Fibroblast of skin of left biceps (primary cell): ENCODE data around the gene RHEX.
"Not testable (repeated sequence)": the region's sequence is repeated elsewhere in the genome, so short reads cannot be mapped to it uniquely, and the experiment has no call there.

Source experiments
- DNase-seq, 2 experiments: peaks; one replicate each; pipeline ENCODE4 v3.0.0-alpha.2; 2013; ENCODE audit warnings: low read depth in 2 of 2

RHEX gene, protein sequence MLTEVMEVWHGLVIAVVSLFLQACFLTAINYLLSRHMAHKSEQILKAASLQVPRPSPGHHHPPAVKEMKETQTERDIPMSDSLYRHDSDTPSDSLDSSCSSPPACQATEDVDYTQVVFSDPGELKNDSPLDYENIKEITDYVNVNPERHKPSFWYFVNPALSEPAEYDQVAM

DNA sequence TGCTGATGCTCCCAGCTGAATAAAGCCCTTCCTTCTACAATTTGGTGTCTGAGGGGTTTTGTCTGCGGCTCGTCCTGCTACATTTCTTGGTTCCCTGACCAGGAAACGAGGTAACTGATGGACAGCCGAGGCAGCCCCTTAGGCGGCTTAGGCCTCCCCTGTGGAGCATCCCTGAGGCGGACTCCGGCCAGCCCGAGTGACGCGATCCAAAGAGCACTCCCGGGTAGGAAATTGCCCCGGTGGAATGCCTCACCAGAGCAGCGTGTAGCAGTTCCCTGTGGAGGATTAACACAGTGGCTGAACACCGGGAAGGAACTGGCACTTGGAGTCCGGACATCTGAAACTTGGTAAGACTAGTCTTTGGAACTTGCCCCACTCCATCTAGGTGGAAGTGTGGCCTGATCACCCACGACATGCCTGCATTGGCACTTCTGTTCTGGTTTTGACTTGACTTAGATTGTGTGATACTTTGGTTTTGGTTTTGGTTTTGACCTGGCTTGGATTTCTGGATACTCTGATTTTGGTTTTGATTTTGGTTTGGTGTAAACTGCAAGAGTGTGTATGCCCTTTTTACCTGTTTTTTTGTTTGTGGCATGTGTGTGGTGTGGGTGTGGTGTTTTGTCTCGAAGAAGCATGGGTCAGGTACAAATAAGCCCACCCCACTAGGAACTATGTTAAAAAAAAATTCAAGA is at the start of gene RHEX:
RHEX (plus strand) TSS at position 255 of the 692 bp plus-strand sequence. CDS start 44,656 bp downstream, outside the sequence.
- DNase-seq, result not testable (repeated sequence)

DNA sequence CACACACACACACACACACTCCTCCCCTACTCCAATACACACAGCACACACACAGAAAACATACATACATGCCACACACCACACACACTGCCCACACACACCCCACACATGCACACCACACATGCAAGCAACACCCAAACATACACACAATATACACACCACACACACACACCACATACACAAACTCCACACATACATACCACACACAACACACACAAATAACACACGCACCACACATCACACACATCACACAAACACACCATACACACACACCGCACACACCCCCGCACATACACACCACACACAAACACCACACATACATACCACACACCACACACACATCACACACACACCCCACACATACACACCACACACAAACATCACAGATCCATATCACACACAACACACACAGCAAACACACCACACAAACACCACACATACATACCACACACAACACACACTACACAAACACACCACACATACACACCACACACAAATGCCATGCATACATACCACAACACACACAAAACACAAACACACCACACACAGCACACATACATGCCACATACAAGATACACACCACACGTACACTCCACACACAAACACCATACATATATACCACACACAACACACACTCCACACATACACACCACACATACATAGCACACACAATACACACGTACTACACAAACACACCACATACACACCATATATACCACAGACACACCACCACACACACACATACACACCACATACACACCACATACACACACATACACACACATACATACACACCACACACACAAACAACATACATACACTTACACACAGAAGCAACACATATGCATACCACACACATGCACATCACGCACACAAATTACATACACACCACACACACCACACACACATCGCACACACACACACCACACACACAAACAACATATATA is 48.8 kb upstream of the RHEX start:
- DNase-seq, result no peak

DNA sequence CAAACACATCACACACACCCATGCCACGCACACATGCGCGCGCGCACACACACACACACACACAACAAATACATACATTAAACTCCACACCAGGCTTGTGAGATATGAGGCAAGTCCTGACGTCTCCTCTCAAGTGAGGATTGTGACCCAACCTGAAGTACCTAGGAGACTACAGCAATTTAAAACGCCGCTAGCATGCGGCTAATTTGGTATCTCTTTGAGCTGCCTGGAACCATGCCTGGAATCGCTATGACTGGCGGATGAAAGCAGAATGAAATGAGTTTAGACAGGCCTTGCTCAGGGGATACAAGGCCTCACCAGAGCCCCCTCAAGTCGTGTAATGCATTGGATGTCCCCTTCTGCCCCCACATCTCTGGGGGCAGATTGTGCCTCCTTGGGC is 48.1 kb upstream of the RHEX start:
- DNase-seq, result no peak

DNA sequence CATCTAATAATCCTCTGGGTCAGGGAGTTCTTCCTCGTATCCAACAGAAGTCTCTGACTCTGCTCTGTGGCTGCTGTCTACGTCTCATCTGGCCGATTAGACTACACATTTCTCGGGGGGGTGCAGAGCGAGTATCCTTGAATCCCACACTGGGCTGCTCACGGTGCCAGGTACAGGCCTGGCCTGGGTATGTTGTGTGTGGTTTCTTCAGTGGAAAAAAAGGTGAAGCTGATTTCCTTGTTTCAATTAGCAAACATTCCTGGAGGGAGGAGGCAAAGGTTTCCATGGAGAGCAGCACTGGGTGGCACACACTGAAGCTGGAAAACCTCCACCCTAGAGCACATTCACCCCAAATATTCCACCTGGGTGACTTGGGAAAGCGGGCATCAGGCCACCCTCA is 47.7 kb upstream of the RHEX start:
- DNase-seq, result no peak

DNA sequence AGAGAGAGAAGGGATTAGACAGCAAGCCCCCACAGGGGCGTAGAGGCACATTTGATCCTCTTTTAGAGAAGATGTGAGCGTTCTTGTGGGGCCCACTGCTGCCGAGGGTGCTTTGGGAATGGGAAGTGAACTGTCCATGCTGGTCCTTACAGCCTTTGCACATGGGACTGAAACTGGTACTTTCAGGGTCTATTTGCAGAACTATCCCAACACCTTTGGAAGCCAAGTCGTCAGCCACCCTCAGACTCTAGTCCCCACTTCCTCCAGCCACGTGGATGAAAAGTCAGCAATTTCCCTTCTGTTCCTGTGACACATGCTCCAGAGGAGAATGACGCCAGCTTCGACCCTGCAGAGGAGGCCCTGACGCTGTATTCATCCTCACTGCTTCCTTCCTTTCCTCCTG is 47.2 kb upstream of the RHEX start:
- DNase-seq, result no peak

DNA sequence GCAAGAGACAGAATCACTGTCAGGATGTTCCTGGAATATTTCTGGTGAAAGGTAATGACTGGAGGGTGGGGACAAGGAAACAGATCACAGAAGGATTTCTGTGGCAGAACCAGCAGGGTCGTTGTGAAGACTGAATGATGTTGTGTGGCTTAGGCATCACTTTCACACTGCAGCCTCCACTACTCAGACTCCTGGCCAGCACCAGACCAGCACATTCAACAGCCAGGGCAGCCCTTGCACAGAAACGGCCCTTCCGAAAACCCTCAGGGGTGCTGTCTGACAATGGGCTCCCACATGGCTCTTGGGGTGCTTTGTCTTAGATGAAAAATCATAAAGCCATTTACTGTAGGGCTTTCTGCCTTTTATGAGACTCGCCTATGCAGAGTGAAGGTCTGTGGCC is 46.0 kb upstream of the RHEX start:
- DNase-seq, result no peak

DNA sequence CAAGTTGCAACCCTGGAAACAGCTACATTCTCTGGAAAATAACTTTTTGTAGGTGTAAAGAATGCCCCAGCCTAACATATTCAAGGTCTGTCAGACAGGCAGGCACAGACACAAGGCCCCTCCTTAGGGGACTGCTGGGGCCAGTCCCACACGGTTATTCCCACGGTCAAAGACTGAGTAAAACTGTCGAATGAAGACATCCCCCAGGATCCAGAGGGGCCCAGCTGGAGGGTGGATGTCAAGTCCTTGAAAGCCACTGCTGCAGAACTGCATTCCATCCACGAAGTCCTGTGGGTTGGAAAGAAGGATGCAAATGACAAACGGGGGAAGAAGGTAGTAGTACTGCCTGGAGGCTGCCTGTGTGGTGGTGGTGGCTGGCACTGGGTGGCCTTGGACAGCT is 42.9 kb upstream of the RHEX start:
- no peak for DNase-seq

DNA sequence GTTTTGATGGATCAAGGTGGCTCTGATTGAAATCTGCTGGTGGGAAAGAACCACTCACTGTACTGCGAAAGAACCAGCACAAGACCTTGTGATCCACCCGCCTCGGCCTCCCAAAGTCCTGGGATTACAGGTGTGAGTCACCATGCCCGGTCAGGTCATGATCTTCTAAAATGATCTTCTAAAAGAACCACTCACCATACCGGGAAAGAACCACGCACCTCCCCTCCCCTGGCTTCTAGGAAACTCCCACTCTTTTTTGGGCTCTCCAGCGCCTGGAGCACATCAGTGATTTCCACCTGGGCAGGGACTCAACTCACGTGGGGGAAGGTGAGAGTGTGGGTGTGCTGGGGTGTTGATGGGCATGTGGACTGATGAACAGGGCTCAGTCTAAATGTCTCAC is 41.9 kb upstream of the RHEX start:
- no peak for DNase-seq

DNA sequence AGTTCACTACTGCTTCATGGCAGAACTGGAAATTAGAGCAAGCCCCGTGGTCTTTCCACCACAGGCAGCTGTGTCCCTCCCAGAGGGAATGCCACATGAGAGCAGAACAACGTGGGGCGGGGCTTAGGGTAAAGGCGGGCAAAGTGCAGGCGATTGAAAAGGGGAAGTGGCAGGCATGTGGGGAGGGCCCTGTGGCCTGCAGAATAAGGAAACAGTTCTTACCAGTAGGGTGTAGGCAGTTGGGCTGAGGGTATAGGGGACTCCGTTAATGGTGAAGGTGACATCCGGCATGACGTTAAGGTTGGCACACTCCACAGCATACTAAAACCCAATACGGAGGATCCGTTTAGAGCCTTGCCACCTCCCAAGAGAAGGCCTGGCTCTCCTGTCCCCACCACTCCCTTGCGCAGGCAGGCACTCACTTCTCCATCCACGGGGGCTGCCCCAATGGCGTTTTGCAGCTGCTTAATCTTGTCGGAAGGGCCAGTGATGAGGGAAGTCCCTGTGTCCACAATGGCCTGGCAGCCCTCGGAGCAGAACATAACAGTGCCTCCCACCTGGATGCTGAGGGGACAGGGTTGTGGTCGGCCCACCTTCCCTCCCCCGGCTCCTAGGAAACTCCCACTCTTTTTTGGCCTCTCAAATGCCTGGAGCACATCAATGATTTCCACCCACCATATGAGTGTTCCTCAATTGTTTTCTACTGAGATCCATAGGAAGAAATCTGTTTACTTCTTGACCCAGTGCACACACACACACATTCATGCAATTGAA is 40.7 kb upstream of the RHEX start:
- DNase-seq, result no peak

DNA sequence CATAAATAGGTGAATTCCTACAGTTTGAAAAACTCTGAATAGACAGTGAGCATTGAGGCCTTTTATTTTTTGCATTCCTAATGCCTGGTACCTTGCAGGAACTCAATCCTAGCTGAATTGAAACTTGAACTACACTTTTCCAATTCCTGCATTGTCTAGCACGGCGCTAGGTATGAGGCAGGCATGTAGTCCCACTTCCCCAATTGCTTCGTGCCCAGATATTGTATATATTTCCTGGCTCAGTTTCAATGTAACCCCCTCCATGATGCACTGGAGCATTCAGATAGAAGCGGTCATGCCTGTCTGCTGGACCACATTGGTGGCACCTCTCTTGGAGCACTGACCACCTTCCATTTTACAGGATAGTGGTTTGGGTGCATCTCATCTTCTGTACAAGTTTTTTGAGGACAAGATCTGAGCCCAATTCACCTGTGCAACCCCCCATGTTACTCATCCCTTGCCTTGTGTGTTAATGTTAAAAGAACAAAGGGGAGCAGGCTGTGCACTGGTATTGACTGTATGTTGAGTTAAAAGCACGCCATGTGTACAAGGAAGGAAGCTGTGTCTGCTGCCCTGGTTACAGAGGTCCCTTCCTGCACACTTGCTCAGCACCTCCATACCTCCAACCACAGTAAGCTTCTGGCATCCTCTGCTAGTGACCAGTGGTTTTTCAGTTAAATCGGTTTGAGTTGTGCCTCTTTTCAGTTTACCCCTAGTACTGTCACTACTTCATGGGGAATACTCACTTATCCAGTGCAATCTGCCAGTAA is 39.8 kb upstream of the RHEX start:
- no peak for DNase-seq

DNA sequence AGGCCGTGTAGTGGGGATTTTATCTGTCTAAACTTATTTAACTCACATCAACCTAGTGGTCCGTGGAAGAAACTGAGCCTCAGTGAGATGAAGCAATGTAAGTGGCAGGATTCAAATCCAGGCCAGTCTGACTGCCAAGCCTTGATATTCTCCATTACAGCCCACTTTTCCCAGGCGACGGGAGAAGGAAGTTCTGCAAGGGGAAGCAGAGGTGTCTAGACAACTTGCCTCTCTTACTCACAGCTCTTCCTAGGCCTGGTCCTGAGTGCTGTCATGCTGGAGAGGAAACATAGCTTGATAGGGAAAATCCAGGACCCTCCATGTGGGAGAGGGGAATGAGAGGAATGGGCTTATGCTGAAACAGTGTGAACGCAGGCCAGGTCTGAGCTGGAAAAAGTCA is 38.4 kb upstream of the RHEX start:
- no peak for DNase-seq

DNA sequence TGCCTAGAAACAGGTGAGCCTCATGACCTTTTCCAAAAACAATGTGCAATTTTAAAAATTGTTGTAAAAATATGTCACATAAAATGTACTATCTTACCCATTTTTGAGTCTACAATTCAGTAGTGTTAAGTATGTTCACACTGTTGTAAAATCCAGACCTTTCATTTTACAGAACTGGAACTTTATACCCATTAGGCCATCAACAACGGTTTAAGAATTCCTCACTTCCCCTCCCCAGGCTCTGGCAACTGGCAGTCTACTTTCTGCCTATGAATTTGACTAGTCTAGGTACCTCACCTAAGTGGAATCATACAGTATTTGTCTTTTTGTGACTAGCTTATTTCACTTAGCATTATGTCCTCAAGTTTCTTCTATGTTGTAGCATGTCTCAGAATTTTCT is 37.9 kb upstream of the RHEX start:
- DNase-seq, result no peak

DNA sequence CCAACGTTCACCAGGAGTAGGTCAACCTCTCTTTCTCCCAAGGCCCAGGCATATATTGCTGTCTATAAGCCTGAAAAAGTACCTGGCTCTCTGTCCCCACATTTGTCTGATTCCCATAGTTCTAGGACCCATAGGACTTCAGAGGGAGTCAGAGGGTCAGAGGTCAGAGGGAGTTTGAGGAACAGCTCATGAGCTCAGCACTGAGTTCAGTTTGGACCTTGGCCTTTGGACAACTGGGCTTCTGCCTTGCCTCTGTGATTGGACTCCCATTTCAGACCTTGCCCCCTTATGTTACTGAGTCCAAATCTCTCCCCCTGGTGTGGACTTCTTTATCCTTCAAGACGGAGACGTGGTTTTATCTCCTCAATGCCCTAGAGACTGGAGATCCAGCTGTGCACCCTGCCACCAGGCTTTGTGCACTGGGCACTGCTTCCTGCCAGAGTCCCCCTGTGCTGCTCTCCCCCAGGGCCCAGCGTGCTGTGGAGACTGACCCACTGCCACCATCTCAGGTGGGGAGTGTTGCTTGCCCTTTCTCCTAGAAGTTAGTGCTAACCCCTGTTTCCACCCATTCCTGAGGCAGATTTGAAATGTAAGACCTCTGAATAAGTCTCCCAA is 32.5 kb upstream of the RHEX start:
- DNase-seq, result no peak

DNA sequence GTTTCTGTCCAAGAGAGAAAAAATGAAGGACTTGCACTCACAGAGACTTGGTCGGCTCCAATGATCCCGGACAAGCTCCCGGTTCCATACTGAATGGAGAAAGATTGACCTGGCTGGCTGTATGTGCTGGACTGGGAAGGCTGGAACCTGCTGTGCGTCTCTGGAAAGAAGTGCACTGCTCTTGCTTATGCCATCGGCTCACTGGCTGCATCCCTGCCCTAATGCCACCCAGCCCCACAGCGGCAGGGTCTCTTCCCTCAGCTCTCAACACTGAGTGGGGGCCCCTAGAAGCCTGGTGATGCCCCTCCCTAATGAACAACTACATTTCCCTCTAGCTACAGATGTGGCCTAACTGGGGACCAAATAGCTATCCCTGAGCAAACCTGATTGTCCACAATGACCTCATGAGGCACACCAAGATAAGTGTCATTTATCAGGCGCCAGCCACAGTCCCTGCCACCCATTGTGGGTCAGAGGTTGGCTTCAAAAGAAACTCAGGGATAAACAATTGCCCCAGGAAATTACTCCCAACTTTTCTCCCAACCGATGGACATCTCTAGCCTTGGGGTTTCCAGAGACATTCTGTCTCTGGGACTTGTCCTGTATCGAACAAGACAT is 31.9 kb upstream of the RHEX start:
- no peak for DNase-seq

DNA sequence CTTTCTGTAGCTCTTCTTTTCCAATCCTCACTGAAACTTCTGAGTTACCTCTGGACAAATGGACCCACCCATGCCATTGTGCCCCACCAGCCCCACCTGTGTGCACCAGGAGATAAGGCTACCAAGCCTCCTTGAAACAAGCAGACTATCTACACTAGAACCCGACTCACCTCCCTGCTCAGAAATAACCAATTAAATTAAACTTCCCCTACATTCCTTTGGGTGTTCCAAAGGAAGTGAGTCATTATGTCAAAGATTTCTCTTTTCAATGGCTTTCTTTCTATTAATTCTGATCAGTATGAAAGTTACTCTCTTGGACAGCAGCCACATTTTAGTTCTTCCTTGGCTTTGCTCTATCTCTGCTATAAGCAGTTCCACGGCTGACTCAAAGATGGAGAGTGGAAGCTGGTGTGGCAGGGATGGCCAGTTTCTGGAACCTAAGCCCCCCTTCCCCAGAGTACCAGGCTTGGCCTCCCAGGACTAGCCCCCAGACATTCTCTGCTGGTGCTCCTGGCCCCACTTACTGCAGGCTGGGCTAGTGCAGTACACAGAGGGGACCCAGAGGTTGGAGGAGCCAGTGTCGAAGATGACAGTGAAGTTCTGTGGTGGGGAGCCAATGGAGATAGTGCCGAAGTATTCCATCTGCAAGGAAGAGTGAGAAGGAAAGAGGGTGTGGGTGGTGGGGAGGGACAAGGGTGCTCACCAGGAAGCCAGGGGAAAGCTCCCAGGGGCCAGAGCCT is 31.2 kb upstream of the RHEX start:
- DNase-seq, result peak in 1 of 2 experiments; percentile 31

DNA sequence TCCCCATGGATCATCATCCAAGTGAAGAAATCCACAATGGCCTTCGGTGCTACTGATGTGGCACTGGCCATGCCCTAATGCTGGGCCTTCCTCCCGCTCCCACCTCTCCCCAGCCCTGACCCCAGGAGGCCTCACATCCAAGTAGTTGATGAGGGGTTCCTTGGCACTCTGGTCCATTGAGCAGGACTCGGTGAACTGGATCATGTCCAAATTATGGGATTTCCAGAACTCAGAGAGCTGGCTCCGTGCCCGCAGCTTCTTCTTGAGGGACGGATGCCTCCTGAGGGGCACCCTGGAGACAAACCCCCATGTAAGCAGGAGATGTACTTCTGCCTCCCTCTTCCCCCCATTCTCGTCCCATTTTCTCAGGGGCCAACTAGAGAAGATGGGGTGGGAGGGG is 30.2 kb upstream of the RHEX start:
- no peak for DNase-seq

DNA sequence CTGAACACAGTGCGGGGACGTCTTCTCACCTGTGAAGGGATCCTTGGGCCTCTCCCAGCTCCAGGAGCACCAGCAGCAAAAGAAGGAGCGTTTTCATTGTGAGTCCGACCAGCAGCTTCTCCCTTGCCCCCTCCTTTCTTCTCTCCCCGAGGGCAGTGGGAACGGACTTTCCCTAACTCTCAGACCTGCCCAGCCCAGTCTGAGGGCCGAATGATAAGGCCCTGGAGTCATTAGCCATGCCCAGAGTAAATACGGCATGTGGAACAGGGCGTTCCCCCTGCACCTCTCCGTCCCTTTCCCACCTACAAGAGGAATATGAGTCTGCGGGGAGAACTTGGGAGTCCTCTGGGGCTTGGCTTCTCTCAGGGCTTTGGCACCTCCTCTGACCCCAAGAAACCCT is 29.3 kb upstream of the RHEX start, which contains the start of gene CTSE:
CTSE (minus strand) TSS at position 201 of the 400 bp plus-strand sequence; CDS start at position 97, 104 bp downstream.
- no peak for DNase-seq

DNA sequence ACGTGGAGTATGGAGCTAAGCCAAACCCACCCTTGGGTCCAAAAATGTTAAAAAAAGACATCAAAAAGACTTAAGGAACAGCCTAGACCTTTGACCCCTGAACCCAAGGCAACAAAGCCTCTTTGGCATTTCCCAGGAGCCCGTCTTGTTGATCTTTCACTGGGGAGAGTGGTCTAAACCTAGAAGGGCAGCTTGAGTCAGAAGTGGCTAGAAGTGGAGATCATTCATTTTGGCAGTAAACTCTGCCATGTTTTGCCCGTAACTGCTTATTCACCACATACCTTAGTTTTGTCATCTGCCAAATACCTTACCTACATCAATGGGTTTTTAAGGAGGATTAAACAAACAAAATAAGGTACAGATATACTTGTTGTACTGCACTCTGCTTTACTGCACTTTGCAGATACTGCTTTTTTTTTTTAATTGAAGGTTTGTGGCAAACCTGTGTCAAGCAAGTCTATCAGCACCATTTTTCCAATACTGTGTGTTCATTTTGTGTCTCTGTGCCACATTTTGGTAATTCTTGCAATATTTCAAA is 27.6 kb upstream of the RHEX start:
- DNase-seq, result no peak

DNA sequence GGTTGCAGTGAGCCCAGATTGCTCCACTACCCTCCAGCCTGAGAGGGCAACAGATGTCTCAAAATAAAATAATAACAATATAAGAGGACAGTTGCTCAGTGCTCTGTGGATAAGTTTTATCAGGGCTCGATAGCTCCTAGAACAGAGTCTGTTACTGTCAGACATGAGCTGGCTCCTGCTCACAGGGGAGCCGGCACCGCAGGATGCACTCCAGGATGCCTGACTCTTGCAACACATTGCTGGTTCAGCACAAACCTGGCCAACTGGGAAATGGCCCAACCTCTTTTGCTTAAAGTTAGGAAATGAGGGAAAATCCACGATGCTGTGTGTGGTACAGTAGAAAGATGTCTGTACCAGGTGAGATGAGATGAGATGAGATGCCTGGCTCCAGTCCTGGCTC is 23.5 kb upstream of the RHEX start:
- DNase-seq, result no peak
